Measurements from ENCODE around the gene LCLAT1. TPM values are rescaled to one million over a fixed set of nuclear protein-coding genes. Genes with fewer than 3 reads are reported as not detected.
A peak's percentile ranks its signal among the peaks of the same experiment; 100 is the strongest.

Gene LCLAT1
- total RNA-seq, 4 donors from 2014 or later, result 25.3 to 55.4 (median 43.1) TPM

- Histone ChIP-seq H3K9me3 (no peaks in the 10 kb centered on the region), H3K27ac (no peak overlapping the region), H3K36me3 (no peaks in the 10 kb centered on the region), H3K27me3 (no peaks in the 10 kb centered on the region), H3K4me1 (peaks cover 0 to 25% (median 3%) of the 10 kb centered on the region in 3 donors), H3K4me3 (no peak overlapping the region)
- no peak for TF ChIP-seq POLR2A (IDR thresholded peaks at IDR 0.05)
- no peak for TF ChIP-seq EP300 (IDR thresholded peaks at IDR 0.05)
- TF ChIP-seq, protein P1, sequence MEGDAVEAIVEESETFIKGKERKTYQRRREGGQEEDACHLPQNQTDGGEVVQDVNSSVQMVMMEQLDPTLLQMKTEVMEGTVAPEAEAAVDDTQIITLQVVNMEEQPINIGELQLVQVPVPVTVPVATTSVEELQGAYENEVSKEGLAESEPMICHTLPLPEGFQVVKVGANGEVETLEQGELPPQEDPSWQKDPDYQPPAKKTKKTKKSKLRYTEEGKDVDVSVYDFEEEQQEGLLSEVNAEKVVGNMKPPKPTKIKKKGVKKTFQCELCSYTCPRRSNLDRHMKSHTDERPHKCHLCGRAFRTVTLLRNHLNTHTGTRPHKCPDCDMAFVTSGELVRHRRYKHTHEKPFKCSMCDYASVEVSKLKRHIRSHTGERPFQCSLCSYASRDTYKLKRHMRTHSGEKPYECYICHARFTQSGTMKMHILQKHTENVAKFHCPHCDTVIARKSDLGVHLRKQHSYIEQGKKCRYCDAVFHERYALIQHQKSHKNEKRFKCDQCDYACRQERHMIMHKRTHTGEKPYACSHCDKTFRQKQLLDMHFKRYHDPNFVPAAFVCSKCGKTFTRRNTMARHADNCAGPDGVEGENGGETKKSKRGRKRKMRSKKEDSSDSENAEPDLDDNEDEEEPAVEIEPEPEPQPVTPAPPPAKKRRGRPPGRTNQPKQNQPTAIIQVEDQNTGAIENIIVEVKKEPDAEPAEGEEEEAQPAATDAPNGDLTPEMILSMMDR (IDR thresholded peaks at IDR 0.05), result no peak
- no peak for TF ChIP-seq POLR2AphosphoS5 (IDR thresholded peaks at IDR 0.05)
- WGBS, 2 donors (ENCODE audit: low coverage in 1 of 2), result 66 to 89% methylated on average over 3 of the region's 3 CpGs
- ATAC-seq, result no peak
Observed at GRCh38 chr2:30428827-30429461, 18.1 kb upstream of the LCLAT1 start.

DNA sequence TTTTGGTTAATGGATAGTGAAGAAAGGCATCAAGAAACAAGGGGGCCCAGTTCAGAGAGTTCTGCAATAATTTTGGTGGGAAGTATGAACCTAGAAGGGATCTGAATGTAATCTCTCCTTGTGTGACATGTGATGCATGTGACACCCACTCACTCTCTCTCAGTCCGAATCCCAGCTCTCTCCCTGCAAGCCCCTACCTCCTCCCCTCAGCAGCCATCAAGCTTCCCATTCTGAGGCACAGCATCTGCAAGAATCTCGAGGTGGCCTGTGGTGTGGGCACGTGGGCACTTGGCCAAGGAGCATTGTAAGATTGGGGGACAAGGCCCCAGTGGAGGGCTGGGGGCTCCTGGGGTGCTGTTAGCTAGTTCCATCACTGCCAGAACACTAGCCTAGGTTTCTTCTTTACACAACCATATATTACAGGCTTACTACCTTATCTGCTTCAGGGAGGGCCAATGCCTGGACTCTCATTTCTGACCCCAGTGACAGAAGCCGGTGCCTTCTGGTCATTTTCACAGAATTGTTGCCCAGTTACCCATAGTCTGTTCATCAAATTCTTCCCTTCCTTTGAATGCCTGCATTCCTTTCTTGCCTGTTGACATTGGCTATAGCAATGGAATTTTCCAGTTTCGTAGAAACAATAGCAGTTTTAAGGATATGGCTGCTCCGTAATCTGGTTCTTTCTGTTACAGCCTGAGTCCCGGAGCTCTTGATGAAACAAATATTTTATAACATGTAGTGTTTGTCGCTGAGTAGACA is 13.3 kb upstream of the LCLAT1 start:
- TF ChIP-seq EP300 (IDR thresholded peaks at IDR 0.05), result no peak
- no peak for TF ChIP-seq POLR2AphosphoS5 (IDR thresholded peaks at IDR 0.05)
- no peak for TF ChIP-seq POLR2A (IDR thresholded peaks at IDR 0.05)
- TF ChIP-seq, protein P1 (IDR thresholded peaks at IDR 0.05), result no peak
- WGBS, 2 donors (ENCODE audit: low coverage in 1 of 2), result 49 to 60% methylated on average over 5 to 8 of the region's 8 CpGs
- no peak overlapping the region for H3K4me3 ChIP-seq
- H3K36me3 ChIP-seq, result no peaks in the 10 kb centered on the region
- H3K27ac ChIP-seq, result peak overlapping the region in 3 of 4 donors; percentile 51 to 63 (median 52)
- peaks cover 0 to 17% (median 6%) of the 10 kb centered on the region in 3 donors for H3K4me1 ChIP-seq
- no peaks in the 10 kb centered on the region for H3K9me3 ChIP-seq
- no peak for ATAC-seq
- no peaks in the 10 kb centered on the region for H3K27me3 ChIP-seq

DNA sequence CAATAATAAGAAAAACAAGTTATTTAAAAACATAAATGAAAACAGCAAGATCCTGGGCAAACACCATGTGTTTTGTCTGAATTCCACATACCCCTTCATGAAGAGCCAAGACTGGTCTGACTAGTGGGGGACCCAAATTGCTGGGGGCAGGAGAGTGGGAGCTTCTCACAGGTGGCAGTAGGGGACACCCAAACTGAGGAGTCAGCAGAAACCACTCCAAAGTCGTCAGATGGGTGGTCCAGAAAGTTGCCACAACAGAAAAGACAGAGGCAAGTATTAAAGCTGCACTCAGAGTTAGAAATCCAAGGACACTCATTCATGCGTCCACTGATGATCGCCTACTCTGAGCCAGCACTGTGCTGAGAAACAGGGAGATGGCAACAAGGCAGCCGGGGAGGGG is 12.3 kb upstream of the LCLAT1 start:
- Histone ChIP-seq H3K9me3 (no peaks in the 10 kb centered on the region), H3K4me1 (peaks cover 0 to 17% (median 6%) of the 10 kb centered on the region in 3 donors), H3K27ac (peak overlapping the region in 1 of 4 donors; percentile 52), H3K36me3 (no peaks in the 10 kb centered on the region), H3K4me3 (no peak overlapping the region), H3K27me3 (no peaks in the 10 kb centered on the region)
- no peak for ATAC-seq
- TF ChIP-seq EP300 (IDR thresholded peaks at IDR 0.05) (no peak), POLR2AphosphoS5 (IDR thresholded peaks at IDR 0.05) (no peak), POLR2A (IDR thresholded peaks at IDR 0.05) (no peak)
- TF ChIP-seq, protein P1 (IDR thresholded peaks at IDR 0.05), result no peak
- 90 to 96% methylated on average over 3 to 4 of the region's 4 CpGs for WGBS, 2 donors (ENCODE audit: low coverage in 1 of 2)

DNA sequence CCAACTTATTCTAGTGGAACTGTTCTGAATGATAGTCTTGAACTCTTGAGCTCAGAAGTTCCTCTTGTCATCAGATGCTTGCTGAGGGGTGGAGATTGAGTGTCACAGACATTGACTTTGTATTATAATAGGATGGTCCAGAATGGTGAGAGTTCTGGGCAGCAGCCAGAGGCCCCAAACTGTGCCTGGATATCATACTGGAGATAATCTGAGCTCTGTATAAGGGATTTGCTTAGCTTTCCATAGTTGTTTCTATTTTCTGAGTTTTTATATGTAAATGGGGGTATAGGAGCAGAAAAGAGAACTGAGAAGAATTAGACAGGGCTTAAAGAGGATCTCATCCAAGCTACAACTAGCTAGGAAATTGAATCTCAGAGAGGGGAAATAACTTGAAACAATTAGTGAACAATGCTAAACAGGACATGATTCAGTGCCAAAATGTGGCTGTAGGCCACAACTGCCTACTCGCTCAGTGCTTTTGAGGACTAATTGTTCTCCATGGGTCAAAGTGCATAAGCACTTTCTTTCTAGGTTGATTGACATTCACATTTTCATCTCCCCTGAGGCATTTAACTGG is 10.1 kb upstream of the LCLAT1 start:
- no peak for TF ChIP-seq POLR2A (IDR thresholded peaks at IDR 0.05)
- TF ChIP-seq EP300 (IDR thresholded peaks at IDR 0.05), result no peak
- no peak for TF ChIP-seq POLR2AphosphoS5 (IDR thresholded peaks at IDR 0.05)
- TF ChIP-seq, protein P1 (IDR thresholded peaks at IDR 0.05), result no peak
- peak overlapping the region in 2 of 4 donors; percentile 19 to 23 for H3K27ac ChIP-seq
- H3K9me3 ChIP-seq, result no peaks in the 10 kb centered on the region
- 57 to 67% methylated on average over 1 of the region's 1 CpG for WGBS, 2 donors (ENCODE audit: low coverage in 1 of 2)
- H3K27me3 ChIP-seq, result no peaks in the 10 kb centered on the region
- ATAC-seq, result no peak
- H3K36me3 ChIP-seq, result no peaks in the 10 kb centered on the region
- H3K4me3 ChIP-seq, result no peak overlapping the region
- H3K4me1 ChIP-seq, result peaks cover 0 to 17% (median 6%) of the 10 kb centered on the region in 3 donors
